ENCODE measurements around the gene HSBP1. TPM values are rescaled to one million over a fixed set of nuclear protein-coding genes. Genes with fewer than 3 reads are reported as not detected.

The HSBP1 gene
- total RNA-seq, 1 experiment from 2014 or later, result 230 TPM

GRCh38 chr16:83840060-83840617 is 32.4 kb downstream of the HSBP1 start:
- no peak for TF ChIP-seq CTCF (conservative IDR thresholded peaks at IDR 0.05)
- H3K23me2 ChIP-seq (ENCODE audit: insufficient read length, low read depth, low read length, poor library complexity, severe bottlenecking), result no peaks in the 10 kb centered on the region
- no peak overlapping the region for H2BK12ac ChIP-seq (ENCODE audit: insufficient read length, low read depth, low read length)
- no CpG with 5 or more reads among the region's 4 CpGs for WGBS (ENCODE audit: extremely low coverage, insufficient read length, low lambda C conversion rate)
- H3K14ac ChIP-seq (ENCODE audit: insufficient read depth, low read length), result peak overlapping the region; percentile 11; the same call in 1 of the 2 replicates
- Mint-ChIP-seq H3K36me3 (ENCODE audit: insufficient read depth in 1 of 3, low read depth in 3 of 3) (peaks cover 0 to 3% (median 0%) of the 10 kb centered on the region in 3 experiments; a peak in 2 of 7 replicates), H3K4me1 (peaks cover 79 to 81% of the 10 kb centered on the region in 2 experiments), H3K27me3 (ENCODE audit: low read depth) (no peaks in the 10 kb centered on the region; the same call in 1 of the 2 replicates), H3K4me3 (peak overlapping the region; percentile 21 to 60; a peak in 4 of 5 replicates), H3K27ac (peak overlapping the region; percentile 95 to 100 (median 99)), H3K9me3 (peaks cover 1 to 3% of the 10 kb centered on the region in 2 experiments; a peak in 3 of 5 replicates)
- no peaks in the 10 kb centered on the region for H4K20me1 ChIP-seq (ENCODE audit: control insufficient read depth, insufficient read depth, insufficient read length)
- no peak for DNase-seq
- peak overlapping the region; percentile 49 for H4K5ac ChIP-seq (ENCODE audit: insufficient read length, low read depth, low read length)
- H2BK15ac ChIP-seq (ENCODE audit: low read depth, low read length), result no peak overlapping the region
- no peak overlapping the region for H2AK5ac ChIP-seq (ENCODE audit: insufficient read length, low read length)
- peak overlapping the region; percentile 96 for H3K27ac ChIP-seq (ENCODE audit: insufficient read length, low read depth, low read length)
- H3K27me3 ChIP-seq (ENCODE audit: insufficient read depth, low read length), result no peaks in the 10 kb centered on the region
- no peak overlapping the region for H4K8ac ChIP-seq (replicated peaks; ENCODE audit: insufficient read length, low read depth, low read length)
- H3K79me2 ChIP-seq (ENCODE audit: insufficient read depth, low read length), result no peaks in the 10 kb centered on the region
- no peak overlapping the region for H3K9ac ChIP-seq (ENCODE audit: extremely low read depth, insufficient read length, low read length)
- H3K4ac ChIP-seq (ENCODE audit: low read depth, low read length), result no peak overlapping the region; the same call in 1 of the 2 replicates
- peak overlapping the region; percentile 51 for H3K56ac ChIP-seq (ENCODE audit: insufficient read length, low read depth, low read length)
- peak overlapping the region; percentile 95 for H3T11ph ChIP-seq (ENCODE audit: low read length)
- peak overlapping the region; percentile 13 for H3K4me2 ChIP-seq (ENCODE audit: insufficient read depth, insufficient read length, low read length)
- no peak overlapping the region for H2AFZ ChIP-seq (ENCODE audit: low read length)
- H3K23ac ChIP-seq (ENCODE audit: insufficient read length, low read depth, low read length), result no peak overlapping the region
- H4K91ac ChIP-seq (ENCODE audit: insufficient read length, low read depth, low read length), result no peak overlapping the region
- no peaks in the 10 kb centered on the region for H3K9me3 ChIP-seq (ENCODE audit: control insufficient read depth, low read depth, low read length)
- H2BK120ac ChIP-seq (ENCODE audit: low read depth, low read length, poor library complexity, severe bottlenecking), result peak overlapping the region; percentile 98
- no peak overlapping the region for H2BK5ac ChIP-seq (ENCODE audit: insufficient read length, low read length)
- H3K18ac ChIP-seq (ENCODE audit: insufficient read length, low read depth, low read length), result peak overlapping the region; percentile 75
- no peaks in the 10 kb centered on the region for H3K79me1 ChIP-seq (ENCODE audit: insufficient read depth, low read depth, low read length, poor library complexity, severe bottlenecking)
- H2BK20ac ChIP-seq (ENCODE audit: low read depth, low read length, poor library complexity, severe bottlenecking), result no peak overlapping the region
- H3K4me1 ChIP-seq (ENCODE audit: insufficient read depth, low read length), result peaks cover 6% of the 10 kb centered on the region
